K562 (cell line): ENCODE data around the gene TMEM30A. TPM values are rescaled to one million over a fixed set of nuclear protein-coding genes. Genes with fewer than 3 reads are reported as not detected.

Experiments used
- EGR1 ChIP-seq: fragments of 450-650 bp; conservative IDR thresholded peaks from 2 replicates; pipeline ENCODE4 v1.6.1; 2017; ENCODE audit warnings: mild to moderate bottlenecking
- ERF ChIP-seq: fragments of 450-650 bp; formaldehyde crosslinking; IDR thresholded peaks from 2 replicates; pipeline ENCODE4 v1.4.0; 2020; ENCODE audit warnings: mild to moderate bottlenecking, mixed read lengths
- PTRF ChIP-seq: fragments of 450-650 bp; IDR thresholded peaks from 2 replicates; pipeline ENCODE4 v1.6.1; 2016; ENCODE audit warnings: mild to moderate bottlenecking, missing genetic modification characterization, missing compliant biosample characterization
- RREB1 ChIP-seq: fragments of 250-450 bp; sonication (Bioruptor Pico); IDR thresholded peaks from 2 replicates; pipeline ENCODE4 v1.4.0; 2020
- ZNF133 ChIP-seq: fragments of 250-450 bp; sonication (Bioruptor Pico); IDR thresholded peaks from 2 replicates; pipeline ENCODE4 v1.4.0; 2020; ENCODE audit warnings: mild to moderate bottlenecking
- polyA plus RNA-seq, 8 experiments: library from polyadenylated mRNA; depleted of rRNA in 4 of 8; stranded (reverse) in 5 of 8; unstranded in 3 of 8; fragments of >200 nt; fragmentation: Nextera tagmentation in 2 of 8; fragmentation: Illumina TruSeq in 1 of 8; extraction: Ambion mirVana in 2 of 8; extraction: Trizol in 1 of 8; gene quantifications; 2 replicates each; pipeline versions ENCODE4 v1.2.1 to v1.2.3, GENCODE V29; 2011 to 2014; ENCODE audit warnings: inconsistent platforms in 1 of 8, missing spikeins in 1 of 8
- total RNA-seq, 7 experiments: library from RNA; depleted of rRNA in 6 of 7; stranded (reverse); fragments of >200 nt in 6 of 7; fragmentation: Illumina TruSeq in 2 of 7; extraction: Trizol in 2 of 7; gene quantifications; 2 replicates each; pipeline versions ENCODE4 v1.2.1 to v1.2.3, GENCODE V29; 2011 to 2021; ENCODE audit warnings: low replicate concordance in 1 of 7
- TF ChIP-seq, protein P1 (sequence below), 3 experiments: fragments of 200-800 bp in 1 of 3; fragments of 250-450 bp in 1 of 3; fragments of 450-650 bp in 1 of 3; sonication (Bioruptor Pico) in 1 of 3; sonication (Bioruptor generic) in 1 of 3; formaldehyde crosslinking in 1 of 3; IDR thresholded peaks; 2 replicates each; pipeline versions ENCODE4 v1.6.1 to v1.8.0; 2016 to 2022; ENCODE audit warnings: mild to moderate bottlenecking in 2 of 3, missing genetic modification characterization in 2 of 3, missing compliant biosample characterization in 1 of 3, moderate library complexity in 1 of 3
- TF ChIP-seq, protein P2 (sequence below): IDR thresholded peaks from 2 replicates; pipeline ENCODE4 v1.6.1; 2011; ENCODE audit warnings: borderline replicate concordance, low read depth, mild to moderate bottlenecking, moderate library complexity, low read length; ENCODE audit not compliant: insufficient read depth, poor library complexity, severe bottlenecking

TMEM30A gene
- total and polyA plus RNA-seq, 9 of the 15 experiments (the other 6 are each of a cell fraction or from before 2014, with no cell fraction given): 6.5 to 31.2 (median 16.3) TPM

GRCh38 chr6:75263401-75263750, 21.2 kb downstream of the TMEM30A start (continued):
- TF ChIP-seq, protein P1, sequence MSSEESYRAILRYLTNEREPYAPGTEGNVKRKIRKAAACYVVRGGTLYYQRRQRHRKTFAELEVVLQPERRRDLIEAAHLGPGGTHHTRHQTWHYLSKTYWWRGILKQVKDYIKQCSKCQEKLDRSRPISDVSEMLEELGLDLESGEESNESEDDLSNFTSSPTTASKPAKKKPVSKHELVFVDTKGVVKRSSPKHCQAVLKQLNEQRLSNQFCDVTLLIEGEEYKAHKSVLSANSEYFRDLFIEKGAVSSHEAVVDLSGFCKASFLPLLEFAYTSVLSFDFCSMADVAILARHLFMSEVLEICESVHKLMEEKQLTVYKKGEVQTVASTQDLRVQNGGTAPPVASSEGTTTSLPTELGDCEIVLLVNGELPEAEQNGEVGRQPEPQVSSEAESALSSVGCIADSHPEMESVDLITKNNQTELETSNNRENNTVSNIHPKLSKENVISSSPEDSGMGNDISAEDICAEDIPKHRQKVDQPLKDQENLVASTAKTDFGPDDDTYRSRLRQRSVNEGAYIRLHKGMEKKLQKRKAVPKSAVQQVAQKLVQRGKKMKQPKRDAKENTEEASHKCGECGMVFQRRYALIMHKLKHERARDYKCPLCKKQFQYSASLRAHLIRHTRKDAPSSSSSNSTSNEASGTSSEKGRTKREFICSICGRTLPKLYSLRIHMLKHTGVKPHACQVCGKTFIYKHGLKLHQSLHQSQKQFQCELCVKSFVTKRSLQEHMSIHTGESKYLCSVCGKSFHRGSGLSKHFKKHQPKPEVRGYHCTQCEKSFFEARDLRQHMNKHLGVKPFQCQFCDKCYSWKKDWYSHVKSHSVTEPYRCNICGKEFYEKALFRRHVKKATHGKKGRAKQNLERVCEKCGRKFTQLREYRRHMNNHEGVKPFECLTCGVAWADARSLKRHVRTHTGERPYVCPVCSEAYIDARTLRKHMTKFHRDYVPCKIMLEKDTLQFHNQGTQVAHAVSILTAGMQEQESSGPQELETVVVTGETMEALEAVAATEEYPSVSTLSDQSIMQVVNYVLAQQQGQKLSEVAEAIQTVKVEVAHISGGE (CRISPR knock-in tag; IDR thresholded peaks at IDR 0.05): no peak
- TF ChIP-seq EGR1 (no peak), RREB1 (CRISPR knock-in tag) (no peak), ZNF133 (CRISPR knock-in tag) (no peak), ERF (CRISPR knock-in tag) (no peak), PTRF (tag) (no peak)
- TF ChIP-seq, protein P2, sequence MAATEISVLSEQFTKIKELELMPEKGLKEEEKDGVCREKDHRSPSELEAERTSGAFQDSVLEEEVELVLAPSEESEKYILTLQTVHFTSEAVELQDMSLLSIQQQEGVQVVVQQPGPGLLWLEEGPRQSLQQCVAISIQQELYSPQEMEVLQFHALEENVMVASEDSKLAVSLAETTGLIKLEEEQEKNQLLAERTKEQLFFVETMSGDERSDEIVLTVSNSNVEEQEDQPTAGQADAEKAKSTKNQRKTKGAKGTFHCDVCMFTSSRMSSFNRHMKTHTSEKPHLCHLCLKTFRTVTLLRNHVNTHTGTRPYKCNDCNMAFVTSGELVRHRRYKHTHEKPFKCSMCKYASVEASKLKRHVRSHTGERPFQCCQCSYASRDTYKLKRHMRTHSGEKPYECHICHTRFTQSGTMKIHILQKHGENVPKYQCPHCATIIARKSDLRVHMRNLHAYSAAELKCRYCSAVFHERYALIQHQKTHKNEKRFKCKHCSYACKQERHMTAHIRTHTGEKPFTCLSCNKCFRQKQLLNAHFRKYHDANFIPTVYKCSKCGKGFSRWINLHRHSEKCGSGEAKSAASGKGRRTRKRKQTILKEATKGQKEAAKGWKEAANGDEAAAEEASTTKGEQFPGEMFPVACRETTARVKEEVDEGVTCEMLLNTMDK: no peak
